Dedifferentiated amniotic fluid mesenchymal stem cell (primary cell): ENCODE results near the gene PRL.

Experiments used
- DNase-seq: peaks from one replicate; pipeline ENCODE4 v3.0.0-alpha.2; 2016; ENCODE audit errors: extremely low spot score

Gene PRL

GRCh38 chr6:22296936-22297335 is at the start of gene PRL:
TSS of gene PRL (minus strand) at chr6:22297036. CDS start at chr6:22296982, 54 bp downstream.
- DNase-seq = no peak

- DNase-seq = no peak
Observed at GRCh38 chr6:22343864-22344263, 47.0 kb upstream of the PRL start.

GRCh38 chr6:22334778-22335177 is 37.9 kb upstream of the PRL start:
- DNase-seq = no peak

DNA sequence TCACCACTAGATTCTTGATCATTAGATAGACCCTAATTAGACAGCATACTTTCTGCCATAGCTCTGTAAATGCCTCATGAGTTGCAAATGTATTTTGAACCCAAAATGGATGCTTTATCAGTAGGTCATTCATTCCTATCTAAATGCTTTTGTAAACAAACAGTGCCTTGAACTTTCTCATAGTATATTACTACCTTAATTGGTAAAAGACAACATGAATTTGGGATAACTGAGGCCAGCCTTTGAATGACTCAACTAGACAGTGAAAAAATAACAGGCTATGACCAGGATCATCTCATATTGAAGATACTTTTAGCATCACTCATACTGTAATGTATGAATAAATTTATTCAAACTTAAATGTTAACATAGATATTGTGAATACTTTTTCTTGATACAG is 37.0 kb upstream of the PRL start:
- DNase-seq = peak; percentile 42

GRCh38 chr6:22332711-22333110 is 35.9 kb upstream of the PRL start:
- DNase-seq = peak; percentile 25

DNA sequence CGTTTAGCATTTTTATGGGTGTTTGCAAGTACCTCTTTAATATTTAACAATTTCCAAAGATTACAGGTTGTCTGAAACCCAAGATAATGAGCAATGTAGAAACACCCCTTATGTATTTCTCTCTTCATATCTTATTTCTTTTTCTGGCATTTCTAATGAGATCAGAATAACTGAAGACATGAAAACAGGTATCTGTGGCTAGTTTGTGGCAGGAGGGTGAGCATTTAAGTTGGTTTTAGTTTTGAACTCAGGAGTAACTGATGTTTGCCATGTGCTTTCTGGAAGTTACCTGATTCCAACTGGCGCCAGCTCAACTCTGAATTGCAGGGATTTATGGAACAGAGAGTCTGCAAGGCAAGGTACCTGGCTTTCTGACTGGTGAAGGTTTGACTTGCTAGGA is 35.4 kb upstream of the PRL start:
- DNase-seq = no peak

- no peak for DNase-seq
Observed at GRCh38 chr6:22330941-22331340, 34.1 kb upstream of the PRL start.

GRCh38 chr6:22328474-22328873 is 31.6 kb upstream of the PRL start:
- DNase-seq = peak; percentile 33

DNA sequence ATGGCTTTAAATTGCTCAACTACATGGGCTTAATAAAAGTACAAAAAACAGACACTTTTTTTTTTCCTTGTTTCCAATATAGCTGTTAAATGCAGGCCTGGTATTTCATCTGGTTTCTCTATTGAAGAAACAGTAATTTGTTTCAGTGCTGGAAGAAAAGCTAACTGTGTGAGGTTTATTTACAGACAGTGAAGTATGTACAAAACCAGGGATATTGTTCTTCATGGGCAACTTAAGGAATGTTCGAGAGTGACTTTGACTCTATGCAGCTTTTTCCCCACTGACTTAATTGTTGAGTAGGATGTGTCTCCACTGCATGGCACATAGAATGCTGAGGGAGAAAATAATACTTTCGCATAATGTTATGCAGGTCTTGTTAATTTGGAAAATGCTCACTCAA is 31.0 kb upstream of the PRL start:
- DNase-seq = peak; percentile 30

GRCh38 chr6:22326500-22326899 is 29.7 kb upstream of the PRL start:
- no peak for DNase-seq

GRCh38 chr6:22325481-22325880 is 28.6 kb upstream of the PRL start:
- no peak for DNase-seq

GRCh38 chr6:22323848-22324247 is 27.0 kb upstream of the PRL start:
- DNase-seq = no peak

GRCh38 chr6:22322103-22323030 is 25.5 kb upstream of the PRL start:
- no peak for DNase-seq

- peak; percentile 50 for DNase-seq
Observed at GRCh38 chr6:22320750-22321149, 23.9 kb upstream of the PRL start.

DNA sequence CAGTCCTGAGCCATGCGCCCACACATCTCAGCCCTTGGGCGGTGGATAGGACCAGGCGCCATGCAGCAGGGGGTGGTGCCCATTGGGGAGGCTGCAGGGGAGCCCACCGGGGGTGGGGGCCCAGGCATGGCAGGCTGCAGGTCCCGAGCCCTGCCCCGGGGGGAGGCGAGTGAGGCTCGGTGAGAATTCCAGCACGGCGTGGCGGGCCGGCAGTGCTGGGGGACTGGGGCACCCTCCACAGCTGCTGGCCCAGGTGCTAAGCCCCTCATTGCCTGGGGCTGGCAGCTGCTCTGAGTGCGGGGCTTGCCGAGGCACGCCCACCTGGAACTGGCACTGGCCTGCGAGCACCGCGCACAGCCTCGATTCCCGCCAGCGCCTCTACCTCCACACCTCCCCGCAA is 21.6 kb upstream of the PRL start:
- DNase-seq = no peak

GRCh38 chr6:22313796-22314195 is 17.0 kb upstream of the PRL start:
- DNase-seq = no peak

DNA sequence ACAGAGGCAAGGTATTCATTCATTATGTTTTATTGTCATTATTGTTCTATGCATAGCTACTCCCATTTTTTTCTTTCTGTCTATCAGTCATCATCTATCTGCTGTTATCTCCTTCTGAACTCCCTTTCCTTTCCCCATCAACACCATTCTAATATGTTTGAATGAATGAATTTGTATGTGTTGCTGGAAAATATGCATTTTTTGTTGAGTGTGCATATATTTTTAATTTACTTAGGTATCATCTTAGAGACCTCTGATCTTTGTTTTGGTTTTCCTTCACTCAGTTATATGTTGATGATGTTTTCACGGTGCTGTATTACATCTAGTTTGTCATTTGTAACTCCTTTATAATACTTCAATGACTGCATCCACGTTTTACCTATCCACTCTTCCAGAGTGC is 12.1 kb upstream of the PRL start:
- no peak for DNase-seq

- no peak for DNase-seq
Observed at GRCh38 chr6:22306741-22307466, 10.1 kb upstream of the PRL start.

- no peak for DNase-seq
Observed at GRCh38 chr6:22302838-22303237, 6.0 kb upstream of the PRL start.

DNA sequence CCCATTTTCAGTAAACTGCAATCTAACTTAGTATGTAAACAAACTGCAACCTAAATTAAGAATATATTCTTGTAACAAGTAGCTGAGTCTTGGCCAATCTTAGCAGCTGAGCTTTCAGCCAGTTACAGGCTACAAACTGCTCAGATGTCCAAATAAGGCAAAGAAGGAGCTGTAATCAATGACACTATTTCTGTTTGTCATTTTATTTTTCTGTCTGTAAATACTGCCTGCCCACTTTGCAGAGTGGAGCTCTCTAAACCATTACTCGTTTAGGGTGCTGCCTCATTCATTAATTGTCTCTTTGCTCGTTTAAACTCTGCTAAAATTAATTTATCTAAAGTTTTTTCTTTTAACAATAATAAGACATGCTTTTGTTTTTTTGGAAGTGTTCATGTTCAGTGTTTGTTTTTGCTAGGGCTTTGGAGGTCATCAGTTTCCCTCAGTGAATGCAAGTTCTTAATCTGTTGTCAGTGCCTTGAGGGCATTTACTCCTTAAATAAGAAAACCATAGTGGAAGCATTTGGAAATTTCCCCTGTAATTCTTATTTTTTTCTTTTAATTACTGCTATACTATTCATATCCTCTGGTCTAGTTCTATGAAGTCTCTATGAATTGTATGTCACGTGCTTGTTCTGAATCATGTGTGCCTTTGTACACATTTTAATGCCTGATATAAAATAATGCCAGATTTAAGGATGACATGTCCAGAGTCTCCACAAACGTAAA is 3.6 kb upstream of the PRL start:
- no peak for DNase-seq

- DNase-seq = no peak
Observed at GRCh38 chr6:22298475-22298890, 1.6 kb upstream of the PRL start.

- no peak for DNase-seq
Observed at GRCh38 chr6:22296067-22296466, 769 bp downstream of the PRL start.
